OCI-LY1 (cell line): Measurements from ENCODE around the gene STK24.

ENCODE experiments used
- H2AFZ ChIP-seq: fragments of 200-600 bp; sonication (generic), shearing (Covaris generic); 2 replicates; pipeline ENCODE4 v1.6.0; 2014; ENCODE audit warnings: antibody characterized with exemption, mild to moderate bottlenecking, low read length
- H3F3A ChIP-seq: fragments of 200-600 bp; sonication (generic), shearing (Covaris generic); 2 replicates; pipeline ENCODE4 v1.6.0; 2014; ENCODE audit warnings: mild to moderate bottlenecking, antibody characterized with exemption, low read length, moderate library complexity; ENCODE audit not compliant: insufficient read depth
- H3K27ac ChIP-seq: fragments of 200-600 bp; sonication (generic); 2 replicates; pipeline ENCODE4 v1.5.1; 2014; ENCODE audit warnings: low read length, mixed run types, mild to moderate bottlenecking, low read depth; ENCODE audit not compliant: poor library complexity, severe bottlenecking
- H3K27me3 ChIP-seq: fragments of 200-600 bp; sonication (generic); 2 replicates; pipeline ENCODE4 v1.6.0; 2014; ENCODE audit warnings: antibody characterized with exemption, mild to moderate bottlenecking, low read length, moderate library complexity; ENCODE audit not compliant: insufficient read depth
- H3K36me3 ChIP-seq: fragments of 200-600 bp; sonication (generic); 2 replicates; pipeline ENCODE4 v1.6.1; 2014; ENCODE audit warnings: mild to moderate bottlenecking, antibody characterized with exemption, low read length, moderate library complexity, mixed read lengths; ENCODE audit not compliant: insufficient read depth
- H3K4me1 ChIP-seq: fragments of 200-600 bp; sonication (generic); 2 replicates; pipeline ENCODE4 v1.5.1; 2014; ENCODE audit warnings: mild to moderate bottlenecking, low read length, moderate library complexity; ENCODE audit not compliant: insufficient read depth, severe bottlenecking
- H3K4me2 ChIP-seq: fragments of 200-600 bp; sonication (generic), shearing (Covaris generic); 2 replicates; pipeline ENCODE4 v1.6.1; 2014; ENCODE audit warnings: low read length
- H3K4me3 ChIP-seq: fragments of 200-600 bp; sonication (generic); 2 replicates; pipeline ENCODE4 v1.5.1; 2014; ENCODE audit warnings: low read length, low read depth, mild to moderate bottlenecking, mixed read lengths; ENCODE audit not compliant: poor library complexity, severe bottlenecking
- H3K79me2 ChIP-seq: fragments of 200-600 bp; shearing (Covaris generic); 2 replicates; pipeline ENCODE4 v1.6.1; 2016; ENCODE audit warnings: mixed run types, low read length, mixed read lengths; ENCODE audit not compliant: insufficient read depth
- H3K9ac ChIP-seq: fragments of 200-600 bp; sonication (generic), shearing (Covaris generic); 2 replicates; pipeline ENCODE4 v1.6.1; 2014; ENCODE audit warnings: mild to moderate bottlenecking, low read length, mixed read lengths
- H3K9me2 ChIP-seq: fragments of 200-600 bp; sonication (generic), shearing (Covaris generic); 2 replicates; pipeline ENCODE4 v1.6.1; 2014; ENCODE audit warnings: low read depth, mild to moderate bottlenecking, low read length, mixed read lengths
- H3K9me3 ChIP-seq: fragments of 200-600 bp; shearing (Covaris generic); 2 replicates; pipeline ENCODE4 v1.6.1; 2014; ENCODE audit warnings: low read length, mixed read lengths
- H4K20me1 ChIP-seq: fragments of 200-600 bp; sonication (generic), shearing (Covaris generic); 2 replicates; pipeline ENCODE4 v1.6.0; 2016; ENCODE audit warnings: mild to moderate bottlenecking, low read length; ENCODE audit not compliant: insufficient read depth
- EZH2 ChIP-seq: fragments of 200-600 bp; sonication (generic), shearing (Covaris generic); IDR thresholded peaks from 2 replicates; pipeline ENCODE4 v1.8.0; 2017; ENCODE audit warnings: borderline replicate concordance, mixed run types, mild to moderate bottlenecking, antibody characterized with exemption, low read length, moderate library complexity, mixed read lengths
- TF ChIP-seq, protein P1 (sequence below): fragments of 200-600 bp; sonication (generic), shearing (Covaris generic); IDR thresholded peaks from 2 replicates; pipeline ENCODE4 v1.5.1; 2017; ENCODE audit warnings: mild to moderate bottlenecking, antibody characterized with exemption, low read length, moderate library complexity, mixed read lengths

The STK24 gene

DNA sequence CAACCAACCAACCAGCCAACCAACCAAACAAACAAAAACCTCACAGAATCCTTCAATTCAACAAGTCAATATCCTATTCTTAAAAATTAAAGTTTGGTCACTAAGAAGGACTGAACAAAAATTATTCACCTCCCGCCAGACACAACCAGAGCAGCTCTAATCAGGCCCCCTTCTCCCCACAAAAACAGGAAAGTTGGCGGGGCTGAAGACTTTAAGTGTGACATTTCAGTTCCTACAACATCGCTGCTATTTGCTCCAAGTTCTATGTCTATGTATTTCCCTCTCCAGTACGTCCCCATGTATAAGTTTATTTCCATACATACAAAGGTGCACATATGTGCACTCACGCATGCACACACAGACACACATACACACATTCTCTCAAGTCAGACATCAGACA is 32.8 kb upstream of the STK24 start:
- Histone ChIP-seq H3K9me2 (no peaks in the 10 kb centered on the region), H3K79me2 (no peaks in the 10 kb centered on the region), H3K9ac (no peak overlapping the region), H3K4me2 (no peak overlapping the region), H3K9me3 (no peaks in the 10 kb centered on the region), H3F3A (no peaks in the 10 kb centered on the region), H2AFZ (no peak overlapping the region), H3K36me3 (no peaks in the 10 kb centered on the region), H3K27me3 (no peaks in the 10 kb centered on the region), H3K4me3 (no peak overlapping the region), H3K27ac (no peak overlapping the region), H4K20me1 (no peaks in the 10 kb centered on the region), H3K4me1 (no peaks in the 10 kb centered on the region)
- TF ChIP-seq EZH2 = no peak
- TF ChIP-seq, protein P1, sequence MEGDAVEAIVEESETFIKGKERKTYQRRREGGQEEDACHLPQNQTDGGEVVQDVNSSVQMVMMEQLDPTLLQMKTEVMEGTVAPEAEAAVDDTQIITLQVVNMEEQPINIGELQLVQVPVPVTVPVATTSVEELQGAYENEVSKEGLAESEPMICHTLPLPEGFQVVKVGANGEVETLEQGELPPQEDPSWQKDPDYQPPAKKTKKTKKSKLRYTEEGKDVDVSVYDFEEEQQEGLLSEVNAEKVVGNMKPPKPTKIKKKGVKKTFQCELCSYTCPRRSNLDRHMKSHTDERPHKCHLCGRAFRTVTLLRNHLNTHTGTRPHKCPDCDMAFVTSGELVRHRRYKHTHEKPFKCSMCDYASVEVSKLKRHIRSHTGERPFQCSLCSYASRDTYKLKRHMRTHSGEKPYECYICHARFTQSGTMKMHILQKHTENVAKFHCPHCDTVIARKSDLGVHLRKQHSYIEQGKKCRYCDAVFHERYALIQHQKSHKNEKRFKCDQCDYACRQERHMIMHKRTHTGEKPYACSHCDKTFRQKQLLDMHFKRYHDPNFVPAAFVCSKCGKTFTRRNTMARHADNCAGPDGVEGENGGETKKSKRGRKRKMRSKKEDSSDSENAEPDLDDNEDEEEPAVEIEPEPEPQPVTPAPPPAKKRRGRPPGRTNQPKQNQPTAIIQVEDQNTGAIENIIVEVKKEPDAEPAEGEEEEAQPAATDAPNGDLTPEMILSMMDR = no peak

GRCh38 chr13:98606296-98606695 is 29.4 kb upstream of the STK24 start:
- no peak overlapping the region for H3K4me3 ChIP-seq
- no peak overlapping the region for H3K27ac ChIP-seq
- no peaks in the 10 kb centered on the region for H3K79me2 ChIP-seq
- no peak overlapping the region for H3K4me2 ChIP-seq
- no peak overlapping the region for H2AFZ ChIP-seq
- H3F3A ChIP-seq = no peaks in the 10 kb centered on the region
- no peak overlapping the region for H3K9ac ChIP-seq
- H3K9me3 ChIP-seq = no peaks in the 10 kb centered on the region
- no peaks in the 10 kb centered on the region for H3K36me3 ChIP-seq
- H4K20me1 ChIP-seq = no peaks in the 10 kb centered on the region
- no peaks in the 10 kb centered on the region for H3K9me2 ChIP-seq
- no peaks in the 10 kb centered on the region for H3K27me3 ChIP-seq
- TF ChIP-seq, protein P1 = no peak
- TF ChIP-seq EZH2 = no peak
- no peaks in the 10 kb centered on the region for H3K4me1 ChIP-seq

DNA sequence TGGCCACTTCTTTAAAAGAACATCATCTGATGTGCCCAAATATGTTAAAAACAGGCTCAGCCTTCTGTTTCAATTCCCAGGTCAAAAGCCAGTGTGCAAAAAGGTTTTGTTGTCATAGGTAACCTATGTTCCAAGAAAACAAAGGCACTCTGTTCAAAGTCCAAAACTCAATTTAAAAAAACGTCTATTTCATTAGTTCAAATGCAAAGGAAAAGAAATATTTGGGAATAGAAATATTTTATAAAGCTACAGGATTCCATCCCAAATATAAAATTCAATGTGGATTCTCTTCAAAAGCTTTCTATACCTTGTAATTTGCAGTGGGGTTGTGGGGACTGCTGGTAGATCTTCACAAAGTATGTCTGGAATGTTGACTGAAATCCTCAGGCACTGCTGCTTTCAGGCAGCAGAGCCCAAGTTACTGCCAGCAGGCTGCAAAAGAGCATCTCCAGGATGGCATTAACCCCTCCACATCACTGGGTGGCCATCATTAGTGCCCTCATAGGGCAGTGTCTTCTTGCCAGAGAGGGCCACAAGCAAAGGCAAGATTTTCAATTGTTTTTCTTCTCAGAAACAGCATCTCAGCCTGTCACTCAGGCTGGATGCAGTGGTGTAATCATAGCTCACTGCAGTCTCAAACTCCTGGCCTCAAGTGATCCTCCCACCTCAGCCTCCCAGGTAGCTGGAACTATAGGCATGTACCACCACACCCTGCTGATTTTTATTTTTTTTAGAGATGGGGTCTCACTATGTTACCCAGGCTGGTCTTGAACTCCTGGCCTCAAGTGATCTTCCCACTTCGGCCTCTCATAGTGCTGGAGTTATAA is 22.8 kb upstream of the STK24 start:
- Histone ChIP-seq H3K36me3 (no peaks in the 10 kb centered on the region), H3K79me2 (no peaks in the 10 kb centered on the region), H4K20me1 (no peaks in the 10 kb centered on the region), H3K4me2 (no peak overlapping the region), H2AFZ (no peak overlapping the region), H3K9me3 (0 out of 2 replicates have a peak, but pooled peaks cover 3% of the 10 kb centered on the region), H3K9me2 (no peaks in the 10 kb centered on the region; the same call in 1 of the 2 replicates), H3F3A (no peaks in the 10 kb centered on the region), H3K9ac (no peak overlapping the region), H3K4me1 (no peaks in the 10 kb centered on the region), H3K4me3 (no peak overlapping the region), H3K27ac (no peak overlapping the region), H3K27me3 (no peaks in the 10 kb centered on the region)
- TF ChIP-seq EZH2 = no peak
- TF ChIP-seq, protein P1 = no peak
